Peyer's patch (tissue), 4 donors: ENCODE data around the gene MAST1.

Experiments
- POLR2A ChIP-seq, 2 donors: fragments of 450-650 bp; IDR thresholded peaks; one replicate each; pipeline ENCODE4 v1.5.1; 2017; ENCODE audit warnings: antibody characterized with exemption in 2 of 2, mild to moderate bottlenecking in 2 of 2, moderate library complexity in 2 of 2
- TF ChIP-seq, protein P1 (sequence below), 6 experiments: fragments of 450-650 bp in 4 of 6; fragments of 200-600 bp in 2 of 6; sonication (generic) in 1 of 6; IDR thresholded peaks; one replicate each; pipeline ENCODE4 v1.5.1; 2017 to 2019; ENCODE audit warnings: antibody characterized with exemption in 6 of 6, mild to moderate bottlenecking in 3 of 6, moderate library complexity in 1 of 6

DNA sequence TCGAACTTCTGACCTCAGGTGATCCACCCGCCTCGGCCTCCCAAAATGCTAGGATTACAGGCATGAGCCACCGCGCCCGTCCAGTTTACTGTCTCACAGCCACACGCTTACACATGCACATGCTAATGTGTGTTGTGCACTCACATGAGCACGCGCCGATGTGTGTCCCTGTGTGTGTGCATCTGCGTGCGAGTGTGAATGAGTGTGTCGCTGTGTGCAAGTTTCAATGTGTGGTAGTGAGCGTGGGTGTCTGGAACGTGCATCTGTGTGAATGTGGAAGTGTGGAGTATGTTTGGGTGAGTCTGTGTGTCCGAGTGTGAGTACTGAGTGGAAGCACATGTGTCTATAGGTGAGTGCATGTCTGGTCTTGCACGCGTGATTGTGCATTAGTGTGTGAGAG lies 4.2 kb downstream of the MAST1 start:
- TF ChIP-seq, protein P1, sequence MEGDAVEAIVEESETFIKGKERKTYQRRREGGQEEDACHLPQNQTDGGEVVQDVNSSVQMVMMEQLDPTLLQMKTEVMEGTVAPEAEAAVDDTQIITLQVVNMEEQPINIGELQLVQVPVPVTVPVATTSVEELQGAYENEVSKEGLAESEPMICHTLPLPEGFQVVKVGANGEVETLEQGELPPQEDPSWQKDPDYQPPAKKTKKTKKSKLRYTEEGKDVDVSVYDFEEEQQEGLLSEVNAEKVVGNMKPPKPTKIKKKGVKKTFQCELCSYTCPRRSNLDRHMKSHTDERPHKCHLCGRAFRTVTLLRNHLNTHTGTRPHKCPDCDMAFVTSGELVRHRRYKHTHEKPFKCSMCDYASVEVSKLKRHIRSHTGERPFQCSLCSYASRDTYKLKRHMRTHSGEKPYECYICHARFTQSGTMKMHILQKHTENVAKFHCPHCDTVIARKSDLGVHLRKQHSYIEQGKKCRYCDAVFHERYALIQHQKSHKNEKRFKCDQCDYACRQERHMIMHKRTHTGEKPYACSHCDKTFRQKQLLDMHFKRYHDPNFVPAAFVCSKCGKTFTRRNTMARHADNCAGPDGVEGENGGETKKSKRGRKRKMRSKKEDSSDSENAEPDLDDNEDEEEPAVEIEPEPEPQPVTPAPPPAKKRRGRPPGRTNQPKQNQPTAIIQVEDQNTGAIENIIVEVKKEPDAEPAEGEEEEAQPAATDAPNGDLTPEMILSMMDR (IDR thresholded peaks at IDR 0.05), result no peak
- TF ChIP-seq POLR2A (IDR thresholded peaks at IDR 0.05), result no peak
